Right forelimb (tissue), 1 donor: ENCODE results near the gene SUV39H2.
"Not testable (repeated sequence)": the region's sequence is repeated elsewhere in the genome, so short reads cannot be mapped to it uniquely, and the experiment has no call there.

Source experiments
- DNase-seq: peaks from one replicate; pipeline ENCODE4 v3.0.0-alpha.2; 2018

Gene SUV39H2, protein sequence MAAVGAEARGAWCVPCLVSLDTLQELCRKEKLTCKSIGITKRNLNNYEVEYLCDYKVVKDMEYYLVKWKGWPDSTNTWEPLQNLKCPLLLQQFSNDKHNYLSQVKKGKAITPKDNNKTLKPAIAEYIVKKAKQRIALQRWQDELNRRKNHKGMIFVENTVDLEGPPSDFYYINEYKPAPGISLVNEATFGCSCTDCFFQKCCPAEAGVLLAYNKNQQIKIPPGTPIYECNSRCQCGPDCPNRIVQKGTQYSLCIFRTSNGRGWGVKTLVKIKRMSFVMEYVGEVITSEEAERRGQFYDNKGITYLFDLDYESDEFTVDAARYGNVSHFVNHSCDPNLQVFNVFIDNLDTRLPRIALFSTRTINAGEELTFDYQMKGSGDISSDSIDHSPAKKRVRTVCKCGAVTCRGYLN

DNA sequence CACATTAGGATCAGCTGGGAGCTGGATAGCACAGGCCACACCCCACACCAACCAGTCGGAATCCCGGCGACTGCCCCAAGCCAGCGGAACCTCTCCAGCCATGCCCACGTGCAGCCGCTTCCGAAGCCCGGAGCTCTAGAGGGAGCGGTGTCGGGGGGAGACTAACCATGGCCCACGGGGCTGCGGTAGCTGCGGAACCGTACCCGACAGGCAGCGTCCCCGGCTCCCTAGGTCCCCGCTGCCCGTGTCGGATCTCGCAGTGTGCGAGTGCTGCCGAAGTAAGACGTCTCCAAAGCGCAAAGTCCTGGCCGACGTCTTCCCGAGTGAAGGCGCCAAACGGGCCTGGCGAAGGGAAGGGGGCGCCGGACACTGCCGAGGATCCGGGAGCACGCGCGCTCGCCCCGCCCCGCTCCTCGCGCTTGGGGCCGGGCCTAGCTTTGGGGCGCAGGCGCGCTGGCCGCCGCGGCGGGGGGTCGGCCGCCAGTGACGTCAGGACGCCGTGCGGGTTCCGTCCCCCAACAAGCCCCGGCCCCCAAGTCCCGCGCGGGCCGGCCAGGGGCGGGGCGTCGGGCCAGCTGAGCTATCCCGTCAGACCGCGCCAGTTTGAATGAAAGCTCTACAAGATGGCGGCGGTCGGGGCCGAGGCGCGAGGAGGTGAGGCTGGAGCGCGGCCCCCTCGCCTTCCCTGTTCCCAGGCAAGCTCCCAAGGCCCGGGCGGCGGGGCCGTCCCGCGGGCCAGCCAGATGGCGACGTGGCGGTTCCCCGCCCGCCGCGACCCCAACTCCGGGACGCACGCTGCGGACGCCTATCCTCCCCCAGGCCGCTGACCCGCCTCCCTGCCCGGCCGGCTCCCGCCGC, at the start of gene SUV39H2:
Gene SUV39H2, plus strand, starts transcription at position 601 of the 858 bp plus-strand sequence. Its CDS starts 23 bp downstream, at position 624.
- peak; percentile 99 for DNase-seq

DNA sequence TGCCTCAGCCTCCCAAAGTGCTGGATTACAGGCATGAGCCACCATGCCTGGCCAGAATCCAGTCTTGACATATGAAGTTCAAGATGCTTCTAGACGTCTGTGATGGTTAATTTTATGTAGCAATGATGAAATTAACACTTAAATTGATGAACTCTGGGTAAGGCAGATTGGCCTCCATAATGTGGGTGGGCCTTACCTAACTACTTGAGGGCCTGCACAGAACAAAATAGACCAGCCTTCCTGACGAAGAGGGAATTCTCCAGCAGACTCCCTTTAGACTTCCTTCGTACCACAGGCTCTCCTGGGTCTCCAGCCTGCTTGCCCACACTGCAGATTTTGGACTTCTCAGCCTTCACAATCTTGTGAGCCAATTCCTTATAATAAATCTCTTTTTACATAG, 45.6 kb upstream of the SUV39H2 start:
- no peak for DNase-seq

DNA sequence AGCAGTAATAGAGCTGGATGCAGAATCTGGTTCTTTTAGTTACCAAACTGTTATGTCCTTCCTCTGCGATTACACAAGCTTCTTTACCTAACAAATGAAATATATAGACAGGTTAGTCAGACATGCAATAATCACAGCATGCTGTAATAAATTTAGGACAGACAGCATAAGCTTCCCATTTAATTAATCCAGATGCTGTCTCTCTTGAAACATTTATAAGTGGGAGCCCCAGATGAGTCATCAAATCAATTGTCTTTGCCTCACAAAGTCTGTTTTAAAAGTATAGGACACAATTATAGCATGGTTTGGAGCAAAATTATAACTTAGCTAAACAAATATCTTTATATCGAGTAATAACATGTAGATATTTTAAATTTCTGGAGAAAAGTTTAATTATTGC, 42.5 kb upstream of the SUV39H2 start:
- DNase-seq: no peak

DNA sequence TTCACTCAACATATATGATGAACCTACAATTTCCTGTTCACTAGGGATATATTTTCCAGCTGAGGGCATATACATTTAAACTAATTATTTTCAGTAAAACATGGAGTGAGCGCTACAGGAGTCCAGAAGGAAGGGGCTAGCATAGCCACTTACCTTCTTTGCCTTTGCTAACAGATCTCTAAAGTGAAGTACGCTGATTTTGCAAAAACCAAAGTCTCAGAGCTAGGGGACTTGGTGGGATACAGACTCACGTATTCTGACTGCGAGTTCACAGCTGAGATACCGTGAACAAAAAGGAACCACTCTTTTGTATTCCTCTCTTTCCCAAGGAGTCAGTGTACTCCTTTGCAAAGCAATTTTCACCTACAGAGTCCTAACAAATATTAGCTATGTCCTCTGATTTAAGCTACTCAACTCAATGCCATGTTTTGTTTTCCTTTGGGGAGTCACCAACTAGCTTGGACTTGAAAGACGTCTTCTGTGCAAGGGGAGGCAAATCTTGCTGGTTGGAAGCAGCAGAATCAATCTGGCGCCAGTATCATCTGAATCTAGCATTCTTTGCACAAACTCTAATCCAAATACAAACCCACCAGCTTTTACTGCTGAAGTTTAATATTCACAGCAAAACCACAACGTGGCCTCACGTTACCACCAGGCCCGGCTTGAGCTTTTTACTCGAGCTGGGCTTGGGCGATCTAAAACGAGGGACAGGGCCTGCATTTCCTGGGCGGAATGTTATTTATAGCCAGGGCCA, 41.5 kb upstream of the SUV39H2 start:
- DNase-seq: no peak

DNA sequence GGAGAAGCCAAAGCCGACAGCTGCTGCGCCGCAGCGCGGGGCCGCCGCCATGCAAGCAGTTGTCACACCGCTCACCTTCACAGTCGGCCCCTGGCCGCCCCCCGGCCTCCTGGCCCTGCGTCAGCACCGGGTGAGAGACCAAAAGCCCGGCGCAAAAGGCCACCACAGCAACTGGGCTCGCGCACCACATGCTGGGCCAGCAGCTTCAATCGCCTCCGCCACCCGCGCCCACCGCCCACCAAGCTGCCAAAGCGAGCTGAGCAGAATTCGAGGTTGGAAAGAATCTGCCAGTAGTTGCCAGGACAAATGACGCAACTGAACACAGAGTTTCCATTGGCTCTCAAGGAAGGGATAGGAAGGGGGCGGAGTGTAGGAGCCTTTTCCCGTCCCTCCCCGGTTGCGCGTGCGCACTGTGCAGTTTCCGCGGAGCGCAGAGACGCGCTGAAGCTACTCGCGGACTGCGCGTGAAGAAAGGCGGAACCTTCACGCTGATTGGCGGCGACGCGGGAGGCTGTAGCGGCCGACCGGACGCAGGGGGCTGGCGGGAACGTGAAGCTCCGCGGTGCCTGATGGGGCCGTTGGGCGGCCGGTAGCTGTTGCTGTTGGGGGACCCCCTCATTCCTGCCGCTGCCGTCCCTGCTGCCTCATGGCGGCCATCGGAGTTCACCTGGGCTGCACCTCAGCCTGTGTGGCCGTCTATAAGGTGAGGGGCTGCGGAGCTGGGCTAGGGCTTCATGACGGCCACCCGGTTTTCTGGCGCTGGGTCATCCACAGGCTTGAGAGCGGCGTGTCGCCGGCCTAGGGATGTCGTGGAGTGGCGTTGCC, 40.7 kb upstream of the SUV39H2 start, which contains the start of the genes CDNF, HSPA14 and MSANTD7:
Gene CDNF, minus strand, starts transcription at position 281 of the 825 bp plus-strand sequence. Its CDS starts 91 bp downstream, at position 190.
Gene HSPA14, plus strand, starts transcription at position 550 of the 825 bp plus-strand sequence. Its CDS starts 97 bp downstream, at position 647.
Gene MSANTD7, plus strand, starts transcription at position 550 of the 825 bp plus-strand sequence. CDS start 3,979 bp downstream, outside the sequence.
- DNase-seq: peak; percentile 99

DNA sequence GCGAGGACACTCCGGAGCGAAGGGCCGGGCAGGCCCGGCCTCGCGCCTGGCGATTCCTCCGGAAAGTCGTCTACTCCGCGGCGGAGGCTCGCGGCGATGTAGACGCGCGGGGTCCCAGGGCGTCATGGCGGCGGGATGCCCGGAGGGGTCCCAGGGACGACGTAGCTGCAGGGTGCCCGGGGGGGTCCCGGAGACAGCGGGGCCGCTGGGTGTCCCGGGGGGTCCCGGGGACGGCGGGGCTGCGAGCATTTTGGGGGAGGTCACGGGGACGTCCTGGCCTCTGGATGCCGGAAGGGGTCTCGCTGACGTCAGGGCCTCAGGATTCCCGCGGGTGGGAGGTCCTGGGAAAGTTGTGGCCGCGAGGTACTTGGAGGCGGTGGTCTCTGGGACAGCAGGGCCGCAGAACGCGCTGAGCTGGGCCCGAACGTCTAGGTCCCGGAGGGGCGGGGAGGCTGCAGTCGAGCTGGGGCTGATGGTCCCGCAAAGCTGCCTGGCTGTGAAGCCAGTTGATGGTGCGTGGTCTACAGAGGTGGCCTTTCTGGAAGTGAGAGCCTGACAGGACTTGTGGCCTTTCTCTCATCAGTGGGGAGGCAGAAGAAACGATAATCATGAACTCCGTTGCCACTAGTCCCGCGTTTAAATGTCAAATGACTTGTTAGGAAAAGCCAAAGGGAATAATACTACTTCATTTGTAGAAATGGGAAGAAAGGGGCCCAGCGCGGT, 39.9 kb upstream of the SUV39H2 start:
- DNase-seq: peak; percentile 69

DNA sequence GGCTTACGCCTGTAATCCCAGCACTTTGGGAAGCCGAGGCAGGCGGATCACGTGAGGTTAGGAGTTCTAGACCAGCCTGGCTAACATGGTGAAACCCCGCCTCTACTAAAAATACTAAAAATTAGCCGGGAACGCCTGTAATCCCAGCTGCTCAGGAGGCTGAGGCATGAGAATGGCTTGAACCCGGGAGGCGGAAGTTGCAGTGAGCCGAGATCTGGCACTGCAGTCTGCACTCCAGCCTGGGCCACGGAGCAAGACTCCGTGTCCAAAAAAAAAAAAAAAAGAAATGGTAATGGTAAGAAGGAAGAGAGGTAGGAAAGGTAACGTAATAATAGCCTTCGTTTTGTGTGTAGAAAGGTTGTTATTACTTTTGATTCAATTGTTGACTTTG, 39.4 kb upstream of the SUV39H2 start:
- no peak for DNase-seq

DNA sequence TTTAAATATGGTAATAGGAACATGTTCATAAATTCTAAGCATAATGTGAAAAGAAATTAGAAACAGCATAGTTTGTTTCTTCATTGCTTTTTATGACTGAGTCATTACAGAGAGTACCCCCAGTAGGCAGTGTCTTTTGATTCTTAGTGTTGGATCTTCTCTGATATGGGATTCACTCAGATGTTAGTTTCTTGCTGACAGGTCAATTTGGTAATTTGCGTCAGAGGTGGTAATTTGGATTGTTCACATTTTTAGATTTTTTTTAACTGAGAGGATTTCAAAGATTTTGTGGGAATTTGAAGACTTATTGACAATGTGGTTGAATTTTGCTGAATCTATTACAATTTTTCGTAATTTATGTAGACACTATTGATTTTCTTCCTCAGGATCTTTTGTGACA, 38.5 kb upstream of the SUV39H2 start:
- no peak for DNase-seq

DNA sequence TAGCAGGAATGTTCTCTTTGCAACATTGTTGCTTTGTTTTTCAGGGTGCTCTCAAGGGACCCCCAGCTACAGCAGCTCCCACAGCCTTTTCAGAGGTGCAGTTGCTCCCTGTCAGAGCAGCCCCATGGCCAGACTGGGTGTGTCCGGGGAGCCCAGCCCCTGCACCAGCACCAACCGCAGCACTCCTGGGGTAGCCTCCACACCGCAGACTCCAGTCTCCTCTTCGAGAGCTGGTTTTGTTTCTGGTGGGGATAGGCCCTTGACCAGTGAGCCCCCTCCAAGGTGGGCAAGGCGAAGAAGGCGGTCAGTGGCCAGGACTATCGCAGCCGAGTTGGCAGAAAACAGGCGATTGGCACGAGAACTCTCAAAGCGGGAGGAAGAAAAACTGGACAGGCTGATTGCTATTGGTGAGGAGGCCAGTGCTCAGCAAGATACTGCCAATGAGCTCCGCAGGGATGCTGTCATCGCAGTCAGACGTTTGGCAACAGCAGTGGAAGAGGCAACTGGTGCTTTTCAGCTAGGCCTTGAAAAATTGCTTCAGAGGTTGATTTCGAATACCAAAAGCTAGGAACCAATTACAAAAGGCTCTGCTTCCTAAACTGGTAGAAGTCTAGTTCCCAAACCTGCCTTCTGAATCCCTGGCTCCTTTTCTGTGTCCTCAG, 35.2 kb upstream of the SUV39H2 start:
- DNase-seq: no peak

DNA sequence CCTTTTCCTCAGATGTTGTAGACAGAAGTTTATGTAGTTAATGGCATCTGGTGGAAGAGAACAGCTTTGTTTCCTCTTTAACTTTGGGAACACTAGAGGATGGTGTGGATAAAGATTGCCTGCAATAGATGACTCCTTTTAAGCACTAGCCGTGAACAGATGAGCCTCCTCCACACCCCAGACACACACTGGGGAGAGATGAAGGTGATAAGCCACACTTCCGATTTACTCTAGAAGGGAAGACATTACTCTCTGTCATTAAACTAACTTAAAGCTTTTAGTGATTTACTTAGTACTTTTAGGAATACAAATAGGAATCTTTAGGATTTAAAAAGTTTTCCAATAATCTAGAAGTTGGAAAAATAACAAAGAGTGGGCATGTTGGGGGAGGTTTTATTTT, 33.7 kb upstream of the SUV39H2 start:
- DNase-seq: no peak

DNA sequence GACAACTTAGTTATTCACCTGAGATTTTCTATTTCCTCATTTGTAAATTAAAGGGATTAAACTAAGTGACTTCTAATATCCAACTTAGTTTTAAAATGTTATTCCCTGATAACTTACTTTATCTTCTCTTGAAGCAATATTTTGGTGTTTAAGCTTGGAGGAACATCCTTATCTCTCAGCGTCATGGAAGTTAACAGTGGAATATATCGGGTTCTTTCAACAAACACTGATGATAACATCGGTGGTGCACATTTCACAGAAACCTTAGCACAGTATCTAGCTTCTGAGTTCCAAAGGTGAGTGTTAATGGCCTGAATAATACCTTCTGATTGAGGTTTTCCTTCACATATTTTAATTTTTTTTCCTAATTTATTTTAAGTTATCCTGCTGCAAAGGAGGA, 26.4 kb upstream of the SUV39H2 start:
- no peak for DNase-seq

DNA sequence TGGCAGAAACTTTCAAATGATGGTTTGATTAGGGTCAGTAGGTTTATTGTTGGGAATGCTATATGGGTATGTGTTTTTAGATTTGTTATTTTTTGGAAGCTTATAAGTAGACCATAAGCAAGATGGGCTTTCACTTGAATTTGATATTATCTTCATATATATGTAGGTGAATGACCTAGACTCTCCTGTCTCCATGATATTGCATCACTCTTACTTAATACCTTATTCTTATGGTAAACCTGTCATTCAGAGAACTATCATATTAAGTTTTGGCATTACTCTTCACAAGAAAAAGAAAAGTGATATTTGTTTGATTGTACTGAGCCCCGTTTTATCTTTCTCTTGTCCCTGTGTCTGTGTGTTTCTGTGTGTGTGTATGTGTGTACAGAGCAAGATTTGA, 23.2 kb upstream of the SUV39H2 start:
- DNase-seq: no peak

DNA sequence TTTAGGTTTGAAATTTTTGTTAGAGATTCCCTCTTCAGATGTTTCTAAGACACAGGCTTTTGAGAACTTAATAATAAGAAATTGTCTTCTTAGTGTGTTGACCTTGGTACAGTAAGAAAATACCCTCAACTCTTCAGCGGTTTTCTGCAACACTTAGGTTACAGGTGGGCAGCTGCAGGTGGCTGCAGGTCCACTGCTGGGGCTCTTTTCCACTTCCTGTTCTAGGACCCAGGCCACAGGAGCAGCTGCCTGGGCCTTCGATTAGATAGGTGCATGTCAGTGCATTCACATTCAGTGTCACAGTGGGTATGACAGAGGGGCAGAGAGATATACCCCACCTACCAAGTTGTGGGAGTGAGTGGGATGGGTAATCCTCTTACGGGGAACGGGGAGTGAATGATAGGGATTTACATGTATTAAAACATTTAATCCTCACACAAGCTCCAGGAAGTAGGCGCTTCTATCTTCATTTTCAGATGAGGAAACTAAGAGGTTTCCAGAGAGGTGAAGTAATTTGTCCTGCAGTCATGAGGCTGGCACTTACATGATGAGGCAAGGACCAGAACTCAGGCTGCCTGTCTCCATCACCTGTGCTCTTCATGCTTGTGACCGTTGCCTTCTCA, 20.2 kb upstream of the SUV39H2 start:
- DNase-seq: no peak

DNA sequence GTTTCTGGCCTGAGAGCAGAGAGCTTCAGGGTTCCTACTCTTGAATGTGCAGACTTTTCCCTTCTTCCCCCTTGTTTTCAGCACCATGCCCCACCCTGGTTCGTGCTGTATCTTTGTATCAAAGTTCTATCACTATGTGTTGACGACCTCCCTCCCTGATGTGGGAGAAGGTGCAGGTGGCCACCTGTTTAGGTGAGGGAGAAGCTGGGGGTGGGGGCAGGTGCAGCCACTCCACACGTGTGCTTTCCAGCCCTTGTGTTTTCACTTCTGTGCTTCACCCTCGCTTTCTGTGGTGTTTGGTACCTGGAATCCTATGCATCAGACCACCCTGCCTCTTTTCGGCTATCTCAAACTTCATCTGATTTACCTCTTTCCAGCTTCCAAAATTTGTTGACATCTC, 19.6 kb upstream of the SUV39H2 start:
- no peak for DNase-seq

DNA sequence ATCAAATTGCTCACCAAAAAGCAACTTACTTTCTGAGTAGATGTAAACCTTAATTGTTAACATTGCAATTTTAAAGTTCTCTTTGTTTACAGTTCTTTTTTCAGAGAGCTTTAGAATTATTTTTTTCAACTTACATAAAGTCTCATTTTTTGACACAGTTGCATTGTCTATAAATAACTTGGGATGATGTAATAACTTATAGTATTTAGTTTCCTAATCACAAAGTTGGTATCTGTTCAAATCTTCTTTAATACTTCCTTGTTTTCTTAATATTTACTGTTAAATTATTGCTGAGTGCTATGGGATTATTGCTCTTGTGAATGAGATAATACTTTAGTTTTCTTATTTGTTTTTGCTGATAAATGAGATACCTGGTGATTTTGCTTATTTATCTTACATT, 18.9 kb upstream of the SUV39H2 start:
- no peak for DNase-seq

DNA sequence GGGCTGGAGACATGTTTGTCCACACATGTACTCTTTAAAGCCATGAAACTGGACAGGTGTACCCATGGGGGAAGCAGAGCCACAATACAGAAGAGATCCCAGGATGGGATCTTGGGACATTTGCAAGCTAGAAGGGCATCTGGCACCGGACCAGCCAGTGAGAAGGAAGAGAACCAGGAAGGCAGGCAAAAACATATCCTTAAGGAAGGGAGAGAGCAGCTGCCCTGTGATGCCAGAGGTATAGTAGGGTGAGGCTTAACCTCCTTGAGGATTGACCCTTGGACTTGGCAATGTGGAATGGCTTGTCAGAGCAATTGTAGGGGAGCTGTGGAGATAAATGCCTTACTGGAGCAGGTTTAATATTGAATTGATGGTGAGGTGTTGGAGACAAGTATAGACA, 17.9 kb upstream of the SUV39H2 start:
- DNase-seq: no peak

DNA sequence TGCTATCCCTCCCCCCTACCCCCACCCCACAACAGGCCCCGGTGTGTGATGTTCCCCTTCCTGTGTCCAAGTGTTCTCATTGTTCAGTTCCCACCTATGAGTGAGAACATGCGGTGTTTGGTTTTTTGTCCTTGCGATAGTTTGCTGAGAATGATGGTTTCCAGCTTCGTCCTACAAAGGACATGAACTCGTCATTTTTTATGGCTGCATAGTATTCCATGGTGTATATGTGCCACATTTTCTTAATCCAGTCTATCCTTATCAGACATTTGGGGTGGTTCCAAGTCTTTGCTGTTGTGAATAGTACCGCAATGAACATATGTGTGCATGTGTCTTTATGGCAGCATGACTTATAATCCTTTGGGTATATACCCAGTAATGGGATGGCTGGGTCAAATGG, 14.2 kb upstream of the SUV39H2 start:
- DNase-seq: not testable (repeated sequence)

DNA sequence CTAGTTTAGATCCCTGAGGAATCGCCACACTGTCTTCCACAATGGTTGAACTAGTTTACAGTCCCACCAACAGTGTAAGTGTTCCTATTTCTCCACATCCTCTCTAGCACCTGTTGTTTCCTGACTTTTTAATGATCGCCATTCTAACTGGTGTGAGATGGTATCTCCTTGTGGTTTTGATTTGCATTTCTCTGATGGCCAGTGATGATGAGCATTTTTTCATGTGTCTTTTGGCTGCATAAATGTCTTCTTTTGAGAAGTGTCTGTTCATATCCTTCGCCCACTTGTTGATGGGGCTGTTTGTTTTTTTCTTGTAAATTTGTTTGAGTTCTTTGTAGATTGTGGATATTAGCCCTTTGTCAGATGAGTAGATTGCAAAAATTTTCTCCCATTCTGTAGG, 13.8 kb upstream of the SUV39H2 start:
- DNase-seq: not testable (repeated sequence)

DNA sequence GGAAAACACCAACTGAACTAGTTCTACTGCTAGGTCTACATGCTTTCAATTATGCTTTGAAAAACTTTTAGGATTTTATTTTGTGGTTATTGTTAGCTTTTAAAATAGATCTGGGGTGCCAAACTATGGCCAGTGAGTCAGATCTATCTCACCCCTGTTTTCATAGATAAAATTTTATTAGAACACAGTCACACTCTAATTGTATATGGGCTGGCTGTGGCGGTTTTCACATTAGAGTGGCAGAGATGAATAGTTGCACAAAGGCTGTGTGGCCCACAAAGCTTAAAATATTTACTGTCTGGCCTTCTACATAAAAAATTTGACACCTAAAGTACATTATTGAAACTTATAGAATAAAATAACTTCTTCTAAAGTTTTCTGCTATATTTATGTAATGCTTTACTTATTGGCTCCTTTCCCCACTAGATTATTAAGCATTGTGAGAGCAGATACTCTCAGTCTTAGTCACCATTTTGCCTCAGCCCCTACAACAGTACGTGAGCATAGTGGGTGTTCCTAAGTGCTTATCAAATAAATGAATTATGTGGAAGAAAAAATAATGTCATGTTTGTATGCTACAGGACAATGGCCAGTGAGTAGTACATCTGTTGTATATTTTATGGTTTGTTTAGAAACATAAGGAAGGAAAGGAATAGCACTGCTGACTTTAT, 5.4 kb upstream of the SUV39H2 start:
- no peak for DNase-seq

DNA sequence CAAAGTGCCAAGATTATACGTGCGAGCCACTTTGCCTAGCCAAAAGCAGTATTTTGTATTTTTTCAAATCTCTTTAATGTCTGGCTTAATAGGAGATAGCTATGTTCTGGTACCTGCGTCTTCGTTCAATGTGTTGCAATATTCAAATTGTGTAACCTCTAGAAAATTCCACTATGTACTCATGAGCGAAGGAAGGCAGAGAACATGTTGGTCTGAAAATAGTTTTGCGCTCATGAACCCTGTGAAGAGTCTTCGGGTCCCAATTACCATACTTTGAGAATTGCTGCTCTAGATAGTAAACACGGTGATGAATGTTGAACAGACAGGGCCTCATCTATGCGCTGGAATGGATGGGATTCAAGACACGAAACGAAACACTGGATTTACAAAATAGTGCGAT, 2.7 kb upstream of the SUV39H2 start:
- DNase-seq: no peak
